K562 (cell line): ENCODE measurements around the gene GCG. TPM values are rescaled to one million over a fixed set of nuclear protein-coding genes. Genes with fewer than 3 reads are reported as not detected.

Experiments
- ATAC-seq: fragments of 200-7000 bp; cut with Tn5 transposase; 3 replicates; pipeline ENCODE4 v1.9.1; 2020; ENCODE audit warnings: moderate library complexity
- BruUV-seq: library from RNA; stranded (reverse); fragments of 400-500 nt; replicated peaks from 2 replicates; lab custom pipeline; 2021; lab: Mats Ljungman, UMichigan
- CTCF ChIA-PET: fragments of 300-600 bp; formaldehyde crosslinking; extraction: SDS; loops from one replicate; lab custom pipeline; 2021; ENCODE audit warnings: low intra/inter-chr PET ratio; lab: Yijun Ruan, JAX
- POLR2A ChIA-PET: fragments of 300-600, 350-650 bp; sonication (Branson Sonifier 250); formaldehyde crosslinking; extraction: SDS; loops from one replicate; lab custom pipeline; 2021; ENCODE audit warnings: antibody characterized with exemption, inconsistent platforms; lab: Yijun Ruan, JAX
- DNase-seq, 4 experiments: peaks; one replicate each; pipeline versions ENCODE4 v3.0.0 to v3.0.0-alpha.2; 2011 to 2018; ENCODE audit warnings: low spot score in 3 of 4, mixed read lengths in 3 of 4; ENCODE audit errors: extremely low read depth in 1 of 4
- FAIRE-seq: peaks from 2 replicates; lab custom pipeline; 2011; peaks lifted over from hg19 to GRCh38; lab: Jason Lieb, UNC
- H2AFZ ChIP-seq: 2 replicates; pipeline ENCODE4 v1.6.0; 2011; ENCODE audit warnings: low read depth, low read length, control low read depth, inconsistent platforms
- H3K27ac ChIP-seq: fragments of 200-600 bp; 3 replicates; pipeline ENCODE4 v1.8.0; 2011; ENCODE audit warnings: low read depth, mild to moderate bottlenecking, control low read depth, inconsistent platforms, low read length, moderate library complexity, mixed read lengths; ENCODE audit errors: extremely low read depth
- H3K27me3 ChIP-seq, 2 experiments: fragments of 300-600 bp in 1 of 2; 2 replicates in 1 of 2; 3 replicates in 1 of 2; pipeline versions ENCODE4 v1.6.0 to v1.8.0; 2011; ENCODE audit warnings: inconsistent platforms in 2 of 2, low read length in 2 of 2, mild to moderate bottlenecking in 1 of 2, mixed read lengths in 1 of 2, moderate library complexity in 1 of 2; ENCODE audit not compliant: control insufficient read depth in 2 of 2, insufficient read depth in 2 of 2
- H3K36me3 ChIP-seq: fragments of 300-600 bp; 3 replicates; pipeline ENCODE4 v1.8.0; 2011; ENCODE audit warnings: mild to moderate bottlenecking, low read length, inconsistent platforms; ENCODE audit not compliant: control insufficient read depth, insufficient read depth
- H3K4me1 ChIP-seq, 2 experiments: fragments of 200-600 bp in 1 of 2; replicated peaks in 1 of 2; 2 replicates in 1 of 2; 3 replicates in 1 of 2; pipeline versions ENCODE4 v1.5.1 to v1.8.0; 2011; ENCODE audit warnings: inconsistent platforms in 2 of 2, low read length in 2 of 2, mild to moderate bottlenecking in 1 of 2, mixed read lengths in 1 of 2, moderate library complexity in 1 of 2; ENCODE audit not compliant: control insufficient read depth in 2 of 2, insufficient read depth in 2 of 2
- H3K4me2 ChIP-seq: 2 replicates; pipeline ENCODE4 v1.6.1; 2011; ENCODE audit warnings: low read length, control low read depth, inconsistent platforms, mixed read lengths; ENCODE audit not compliant: insufficient read depth
- H3K4me3 ChIP-seq: fragments of 200-600 bp; sonication (generic), shearing (Covaris generic); 2 replicates; pipeline ENCODE4 v1.5.1; 2016; ENCODE audit warnings: control low read depth, inconsistent platforms
- H3K79me2 ChIP-seq: fragments of 200-600 bp; 3 replicates; pipeline ENCODE4 v1.8.0; 2011; ENCODE audit warnings: low read length, inconsistent platforms; ENCODE audit not compliant: control insufficient read depth, insufficient read depth
- H3K9ac ChIP-seq, 2 experiments: 2 replicates each; pipeline versions ENCODE4 v1.6.0 to v1.6.1; 2011; ENCODE audit warnings: low read depth in 2 of 2, low read length in 2 of 2, control low read depth in 1 of 2, inconsistent platforms in 1 of 2, mild to moderate bottlenecking in 1 of 2, mixed read lengths in 1 of 2; ENCODE audit not compliant: insufficient read depth in 1 of 2
- H3K9me1 ChIP-seq: one replicate; pipeline ENCODE4 v1.6.0; 2011; ENCODE audit warnings: inconsistent platforms, mild to moderate bottlenecking, low read length, moderate library complexity; ENCODE audit not compliant: control insufficient read depth, insufficient read depth
- H3K9me3 ChIP-seq: replicated peaks from 2 replicates; pipeline ENCODE4 v1.5.1; 2011; ENCODE audit warnings: low read depth, low read length, inconsistent platforms; ENCODE audit not compliant: control insufficient read depth, insufficient read depth
- H4K20me1 ChIP-seq: replicated peaks from 2 replicates; pipeline ENCODE4 v1.6.1; 2011; ENCODE audit warnings: low read length, inconsistent platforms, mixed read lengths; ENCODE audit not compliant: control insufficient read depth, insufficient read depth
- CBX2 ChIP-seq: fragments of 200-600 bp; sonication (generic); IDR thresholded peaks from one replicate; pipeline ENCODE4 v1.6.1; 2012; ENCODE audit warnings: mild to moderate bottlenecking, low read length, inconsistent platforms; ENCODE audit not compliant: insufficient read depth, poor library complexity, severe bottlenecking
- CUX1 ChIP-seq: fragments of 200-800 bp; sonication (Bioruptor generic); IDR thresholded peaks from 2 replicates; pipeline ENCODE4 v1.6.1; 2016; ENCODE audit warnings: missing genetic modification characterization, missing compliant biosample characterization
- E2F3 ChIP-seq: fragments of 250-450 bp; sonication (Bioruptor Pico); IDR thresholded peaks from 2 replicates; pipeline ENCODE4 v1.4.0; 2020; ENCODE audit warnings: mild to moderate bottlenecking
- ILK ChIP-seq: fragments of 450-650 bp; IDR thresholded peaks from 2 replicates; pipeline ENCODE4 v1.6.1; 2016; ENCODE audit warnings: missing genetic modification characterization, low read depth, mild to moderate bottlenecking, missing compliant biosample characterization, moderate library complexity, borderline replicate concordance
- KDM4B ChIP-seq, 2 experiments: fragments of 450-650 bp in 1 of 2; sonication (generic) in 1 of 2; IDR thresholded peaks; 2 replicates each; pipeline ENCODE4 v1.6.1; 2016 to 2017; ENCODE audit warnings: borderline replicate concordance in 2 of 2, antibody characterized with exemption in 1 of 2, low read depth in 1 of 2, mild to moderate bottlenecking in 1 of 2
- MAFK ChIP-seq: IDR thresholded peaks from 2 replicates; pipeline ENCODE4 v1.6.1; 2011; ENCODE audit warnings: low read length, improper control_type of control experiment
- NBN ChIP-seq: fragments of 450-650 bp; IDR thresholded peaks from 2 replicates; pipeline ENCODE4 v1.6.1; 2016; ENCODE audit warnings: low read depth, mild to moderate bottlenecking
- RBM14 ChIP-seq: fragments of 200-400 bp; formaldehyde crosslinking; IDR thresholded peaks from 2 replicates; pipeline ENCODE4 v1.6.1; 2018; ENCODE audit warnings: low read depth, mild to moderate bottlenecking, low read length, moderate library complexity, borderline replicate concordance; ENCODE audit not compliant: insufficient read depth
- TAF7 ChIP-seq: fragments of 450-650 bp; IDR thresholded peaks from 2 replicates; pipeline ENCODE4 v1.6.1; 2016; ENCODE audit warnings: missing genetic modification characterization, missing compliant biosample characterization
- ZFPM2 ChIP-seq: fragments of 250-450 bp; sonication (Bioruptor Pico); IDR thresholded peaks from 2 replicates; pipeline ENCODE4 v1.5.1; 2022; ENCODE audit warnings: mild to moderate bottlenecking
- ZNF232 ChIP-seq: sonication (generic); formaldehyde crosslinking; IDR thresholded peaks from 2 replicates; pipeline ENCODE4 v1.8.0; 2022; ENCODE audit warnings: mild to moderate bottlenecking, missing genetic modification reagents
- ZNF384 ChIP-seq: IDR thresholded peaks from 2 replicates; pipeline ENCODE4 v1.6.1; 2012; ENCODE audit warnings: low read depth, low read length, improper control_type of control experiment
- WGBS: fragments of 100-300 bp; shearing (Covaris generic); methylation state at CpG from one replicate; pipeline ENCODE4 v1.1.6; 2016; ENCODE audit warnings: low coverage, mixed read lengths; ENCODE audit not compliant: insufficient coverage; ENCODE audit errors: missing lambda C conversion rate; 5-methylcytosine and 5-hydroxymethylcytosine counted together
- in situ Hi-C: fragments of 300-500 bp; cut with MboI; formaldehyde crosslinking; loops from 4 replicates; pipeline ENCODE4 v1.15.0; 2018; ENCODE audit warnings: inconsistent platforms, mixed read lengths
- intact Hi-C: fragments of 100-400 bp; cut with micrococcal nuclease; formaldehyde crosslinking; loops from 2 replicates; pipeline ENCODE4 v1.14.2; 2022
- polyA plus RNA-seq, 8 experiments: library from polyadenylated mRNA; depleted of rRNA in 4 of 8; stranded (reverse) in 5 of 8; unstranded in 3 of 8; fragments of >200 nt; fragmentation: Nextera tagmentation in 2 of 8; fragmentation: Illumina TruSeq in 1 of 8; extraction: Ambion mirVana in 2 of 8; extraction: Trizol in 1 of 8; gene quantifications; 2 replicates each; pipeline versions ENCODE4 v1.2.1 to v1.2.3, GENCODE V29; 2011 to 2014; ENCODE audit warnings: inconsistent platforms in 1 of 8, missing spikeins in 1 of 8
- total RNA-seq, 7 experiments: library from RNA; depleted of rRNA in 6 of 7; stranded (reverse); fragments of >200 nt in 6 of 7; fragmentation: Illumina TruSeq in 2 of 7; extraction: Trizol in 2 of 7; gene quantifications; 2 replicates each; pipeline versions ENCODE4 v1.2.1 to v1.2.3, GENCODE V29; 2011 to 2021; ENCODE audit warnings: low replicate concordance in 1 of 7

Gene GCG
- total and polyA plus RNA-seq, 9 of the 15 experiments (the other 6 are each of a cell fraction or from before 2014, with no cell fraction given), result not detected

- intact Hi-C loops, result no loop called here
Measured at GRCh38 chr2:162172802-162173370, 20.8 kb upstream of the GCG start.

GRCh38 chr2:162166745-162167144 lies 14.7 kb upstream of the GCG start:
- BruUV-seq, result no TSS peak
- no peaks in the 10 kb centered on the region; the same call in 1 of the 2 replicates for H3K9me3 ChIP-seq
- intact Hi-C loops (no loop called here), in situ Hi-C loops (no loop called here)
- H3K36me3 ChIP-seq, result no peaks in the 10 kb centered on the region
- no peak for FAIRE-seq
- 0% methylated on average over 4 of the region's 4 CpGs for WGBS
- no peaks in the 10 kb centered on the region for H3K4me1 ChIP-seq
- H3K4me2 ChIP-seq, result no peak overlapping the region
- no peak overlapping the region for H3K9ac ChIP-seq
- no peak for ATAC-seq
- no peaks in the 10 kb centered on the region for H3K9me1 ChIP-seq
- ChIA-PET CTCF (interaction anchor here (0.6 kb wide), 1 partner anchor 43 kb away, joined by 3 read pairs; no protein-coding TSS in a partner anchor), POLR2A (no interaction called here)
- H3K4me3 ChIP-seq, result no peak overlapping the region
- no peak overlapping the region for H3K27ac ChIP-seq
- H3K27me3 ChIP-seq, result no peaks in the 10 kb centered on the region
- no peaks in the 10 kb centered on the region for H3K79me2 ChIP-seq
- DNase-seq, result no peak
- H4K20me1 ChIP-seq, result no peaks in the 10 kb centered on the region
- no peak overlapping the region for H2AFZ ChIP-seq
- TF ChIP-seq MAFK, result no peak
- no peak for TF ChIP-seq ILK (tag)
- no peak for TF ChIP-seq ZFPM2 (CRISPR knock-in tag)
- TF ChIP-seq ZNF232 (CRISPR knock-in tag), result no peak
- no peak for TF ChIP-seq TAF7 (tag)
- no peak for TF ChIP-seq CUX1 (CRISPR knock-in tag)
- no peak for TF ChIP-seq KDM4B (IDR thresholded peaks at IDR 0.05; ENCODE audit: borderline replicate concordance in 2 of 2, low read depth in 1 of 2)
- TF ChIP-seq E2F3 (CRISPR knock-in tag), result no peak
- TF ChIP-seq RBM14, result no peak
- no peak for TF ChIP-seq ZNF384

More at GRCh38 chr2:162172802-162173370, 20.8 kb upstream of the GCG start:
- no peak overlapping the region for H3K4me3 ChIP-seq
- H3K79me2 ChIP-seq, result no peaks in the 10 kb centered on the region
- in situ Hi-C loops, result no loop called here
- H3K9me1 ChIP-seq, result no peaks in the 10 kb centered on the region
- H3K27me3 ChIP-seq, result no peaks in the 10 kb centered on the region
- FAIRE-seq (no peak), ATAC-seq (no peak)
- H3K9me3 ChIP-seq, result no peaks in the 10 kb centered on the region; the same call in 1 of the 2 replicates
- 0% methylated on average over 1 of the region's 1 CpG for WGBS
- ChIA-PET POLR2A (no interaction called here), CTCF (no interaction called here)
- no peak overlapping the region for H3K27ac ChIP-seq
- BruUV-seq, result no TSS peak
- no peak overlapping the region for H3K9ac ChIP-seq
- H3K4me1 ChIP-seq, result no peaks in the 10 kb centered on the region
- TF ChIP-seq CBX2 (no peak), NBN (no peak)
- TF ChIP-seq, all 486 proteins: peak for 0
- H3K36me3 ChIP-seq, result no peaks in the 10 kb centered on the region
- DNase-seq, result no peak
- H3K4me2 ChIP-seq, result no peak overlapping the region
- no peaks in the 10 kb centered on the region for H4K20me1 ChIP-seq
- H2AFZ ChIP-seq, result no peak overlapping the region
